Activated CD4-positive, alpha-beta T cell treated with anti-CD3 and anti-CD28 coated beads, Interleukin-2, amount 10 ng/mL, durations not matched to agents 7 days and 5 days (primary cell): Measurements from ENCODE around the gene CACNG1. TPM values are rescaled to one million over a fixed set of nuclear protein-coding genes. Genes with fewer than 3 reads are reported as not detected.

ENCODE experiments used
- CTCF ChIA-PET: fragments of 350-600 bp; sonication (Branson Sonifier 250); formaldehyde crosslinking; loops from one replicate; lab custom pipeline; 2021; ENCODE audit warnings: antibody characterized with exemption; lab: Charles Lee
- POLR2A ChIA-PET: fragments of 350-600 bp; sonication (Branson Sonifier 250); formaldehyde crosslinking; loops from one replicate; lab custom pipeline; 2021; ENCODE audit warnings: antibody characterized with exemption; lab: Charles Lee
- DNase-seq: peaks from one replicate; pipeline ENCODE4 v3.0.0-alpha.2; 2020
- H3K27ac Mint-ChIP-seq: one replicate; pipeline ENCODE4 v1.8.0; 2021; ENCODE audit warnings: mild to moderate bottlenecking, moderate library complexity, mixed read lengths
- H3K27me3 Mint-ChIP-seq: one replicate; pipeline ENCODE4 v1.8.0; 2021; ENCODE audit warnings: mixed read lengths
- H3K36me3 Mint-ChIP-seq: one replicate; pipeline ENCODE4 v1.8.0; 2021; ENCODE audit warnings: low read depth, mixed read lengths
- H3K4me1 Mint-ChIP-seq: one replicate; pipeline ENCODE4 v1.8.0; 2021; ENCODE audit warnings: mixed read lengths
- H3K4me3 Mint-ChIP-seq: one replicate; pipeline ENCODE4 v1.8.0; 2021; ENCODE audit warnings: mild to moderate bottlenecking, moderate library complexity, mixed read lengths
- H3K9me3 Mint-ChIP-seq: one replicate; pipeline ENCODE4 v1.8.0; 2021; ENCODE audit warnings: mixed read lengths
- total RNA-seq, 2 experiments: library from RNA; stranded (reverse); gene quantifications; one replicate each; pipeline ENCODE4 v1.2.3, GENCODE V29; 2021

CACNG1 gene
- total RNA-seq, 2 experiments from 2014 or later: not detected

GRCh38 chr17:67049025-67049739 is 4.8 kb downstream of the CACNG1 start:
- Mint-ChIP-seq H3K27me3 (peaks cover 7% of the 10 kb centered on the region), H3K27ac (no peak overlapping the region), H3K36me3 (peaks cover 3% of the 10 kb centered on the region), H3K4me1 (no peaks in the 10 kb centered on the region), H3K4me3 (no peak overlapping the region), H3K9me3 (peaks cover 17% of the 10 kb centered on the region)
- POLR2A ChIA-PET: no interaction called here
- DNase-seq: no peak
- CTCF ChIA-PET: no interaction called here

- Mint-ChIP-seq H3K9me3 (peaks cover 17% of the 10 kb centered on the region), H3K36me3 (peaks cover 3% of the 10 kb centered on the region), H3K27me3 (peaks cover 7% of the 10 kb centered on the region), H3K4me1 (no peaks in the 10 kb centered on the region), H3K4me3 (no peak overlapping the region), H3K27ac (no peak overlapping the region)
- ChIA-PET CTCF (interaction anchor here (1.4 kb wide), 1 partner anchor 18 kb away, joined by 3 read pairs; no protein-coding TSS in a partner anchor), POLR2A (no interaction called here)
- no peak for DNase-seq
Measured at GRCh38 chr17:67050066-67050465, 5.7 kb downstream of the CACNG1 start.

GRCh38 chr17:67050471-67051154 is 6.3 kb downstream of the CACNG1 start:
- DNase-seq: no peak
- CTCF ChIA-PET: interaction anchor here (1.4 kb wide), 1 partner anchor 17 kb away, joined by 3 read pairs; no protein-coding TSS in a partner anchor
- H3K27ac Mint-ChIP-seq: no peak overlapping the region

GRCh38 chr17:67051155-67051538 is 6.8 kb downstream of the CACNG1 start:
- CTCF ChIA-PET: interaction anchor here (1.4 kb wide), 1 partner anchor 17 kb away, joined by 3 read pairs; no protein-coding TSS in a partner anchor

More at GRCh38 chr17:67050471-67051154, 6.3 kb downstream of the CACNG1 start:
- no peaks in the 10 kb centered on the region for H3K4me1 Mint-ChIP-seq
- peaks cover 3% of the 10 kb centered on the region for H3K36me3 Mint-ChIP-seq
- POLR2A ChIA-PET: no interaction called here
- peaks cover 17% of the 10 kb centered on the region for H3K9me3 Mint-ChIP-seq
- no peak overlapping the region for H3K4me3 Mint-ChIP-seq
- peaks cover 7% of the 10 kb centered on the region for H3K27me3 Mint-ChIP-seq

GRCh38 chr17:67051837-67052236 is 7.5 kb downstream of the CACNG1 start:
- no peak for DNase-seq
- ChIA-PET POLR2A (no interaction called here), CTCF (no interaction called here)
- H3K9me3 Mint-ChIP-seq: peaks cover 17% of the 10 kb centered on the region
- no peaks in the 10 kb centered on the region for H3K4me1 Mint-ChIP-seq
- H3K27me3 Mint-ChIP-seq: peaks cover 7% of the 10 kb centered on the region
- H3K27ac Mint-ChIP-seq: no peak overlapping the region
- H3K36me3 Mint-ChIP-seq: peaks cover 3% of the 10 kb centered on the region
- no peak overlapping the region for H3K4me3 Mint-ChIP-seq

More at GRCh38 chr17:67051155-67051538, 6.8 kb downstream of the CACNG1 start:
- DNase-seq: no peak
- Mint-ChIP-seq H3K27ac (no peak overlapping the region), H3K27me3 (peaks cover 7% of the 10 kb centered on the region), H3K9me3 (peaks cover 17% of the 10 kb centered on the region), H3K4me1 (no peaks in the 10 kb centered on the region), H3K4me3 (no peak overlapping the region), H3K36me3 (peaks cover 3% of the 10 kb centered on the region)
- POLR2A ChIA-PET: no interaction called here

- H3K27ac Mint-ChIP-seq: no peak overlapping the region
- no peak for DNase-seq
- H3K36me3 Mint-ChIP-seq: peaks cover 3% of the 10 kb centered on the region
- H3K27me3 Mint-ChIP-seq: peaks cover 7% of the 10 kb centered on the region
- no peak overlapping the region for H3K4me3 Mint-ChIP-seq
- H3K9me3 Mint-ChIP-seq: peaks cover 10% of the 10 kb centered on the region
- POLR2A ChIA-PET: no interaction called here
- H3K4me1 Mint-ChIP-seq: no peaks in the 10 kb centered on the region
- CTCF ChIA-PET: no interaction called here
Measured at GRCh38 chr17:67052720-67053437, 8.5 kb downstream of the CACNG1 start.

GRCh38 chr17:67053438-67054000 is 9.2 kb downstream of the CACNG1 start:
- peaks cover 5% of the 10 kb centered on the region for H3K27me3 Mint-ChIP-seq
- DNase-seq: no peak
- no peak overlapping the region for H3K27ac Mint-ChIP-seq
- peaks cover 3% of the 10 kb centered on the region for H3K36me3 Mint-ChIP-seq
- CTCF ChIA-PET: interaction anchor here (0.6 kb wide), 1 partner anchor 131 kb away, joined by 4 read pairs; no protein-coding TSS in a partner anchor
- POLR2A ChIA-PET: no interaction called here
- H3K4me3 Mint-ChIP-seq: no peak overlapping the region
- H3K4me1 Mint-ChIP-seq: no peaks in the 10 kb centered on the region
- H3K9me3 Mint-ChIP-seq: peaks cover 8% of the 10 kb centered on the region

GRCh38 chr17:67054011-67054591 is 9.7 kb downstream of the CACNG1 start:
- Mint-ChIP-seq H3K4me3 (no peak overlapping the region), H3K9me3 (peaks cover 2% of the 10 kb centered on the region), H3K4me1 (no peaks in the 10 kb centered on the region), H3K36me3 (no peaks in the 10 kb centered on the region), H3K27me3 (no peaks in the 10 kb centered on the region), H3K27ac (no peak overlapping the region)
- DNase-seq: no peak
- ChIA-PET CTCF (interaction anchor here (0.6 kb wide), 1 partner anchor 130 kb away, joined by 4 read pairs; no protein-coding TSS in a partner anchor), POLR2A (no interaction called here)

- Mint-ChIP-seq H3K27me3 (no peaks in the 10 kb centered on the region), H3K4me1 (no peaks in the 10 kb centered on the region), H3K36me3 (no peaks in the 10 kb centered on the region), H3K9me3 (no peaks in the 10 kb centered on the region), H3K4me3 (no peak overlapping the region), H3K27ac (no peak overlapping the region)
- CTCF ChIA-PET: no interaction called here
- no peak for DNase-seq
- POLR2A ChIA-PET: no interaction called here
Measured at GRCh38 chr17:67054608-67055007, 10.3 kb downstream of the CACNG1 start.

GRCh38 chr17:67055041-67055443 is 10.7 kb downstream of the CACNG1 start:
- ChIA-PET POLR2A (no interaction called here), CTCF (no interaction called here)
- no peaks in the 10 kb centered on the region for H3K9me3 Mint-ChIP-seq
- DNase-seq: no peak
- no peaks in the 10 kb centered on the region for H3K4me1 Mint-ChIP-seq
- H3K4me3 Mint-ChIP-seq: no peak overlapping the region
- H3K27me3 Mint-ChIP-seq: no peaks in the 10 kb centered on the region
- H3K36me3 Mint-ChIP-seq: no peaks in the 10 kb centered on the region
- H3K27ac Mint-ChIP-seq: no peak overlapping the region

GRCh38 chr17:67055811-67056745 is 11.7 kb downstream of the CACNG1 start:
- H3K9me3 Mint-ChIP-seq: no peaks in the 10 kb centered on the region
- H3K4me3 Mint-ChIP-seq: no peak overlapping the region
- H3K36me3 Mint-ChIP-seq: no peaks in the 10 kb centered on the region
- CTCF ChIA-PET: interaction anchor here (0.6 kb wide), 1 partner anchor 82 kb away, joined by 3 read pairs; no protein-coding TSS in a partner anchor
- no peaks in the 10 kb centered on the region for H3K4me1 Mint-ChIP-seq
- H3K27ac Mint-ChIP-seq: no peak overlapping the region
- no peaks in the 10 kb centered on the region for H3K27me3 Mint-ChIP-seq
- POLR2A ChIA-PET: no interaction called here
- DNase-seq: no peak
